ENCODE measurements around the gene WWC2.

GRCh38 chr4:183329244-183329643 lies 230.2 kb downstream of the WWC2 start:
- TF ChIP-seq CTCF (IDR thresholded peaks at IDR 0.05): no peak
- no peak for TF ChIP-seq POLR2A (IDR thresholded peaks at IDR 0.05)
